ENCODE measurements around the gene SPON1. TPM values are rescaled to one million over a fixed set of nuclear protein-coding genes. Genes with fewer than 3 reads are reported as not detected.
"Not testable (repeated sequence)": the region's sequence is repeated elsewhere in the genome, so short reads cannot be mapped to it uniquely, and the experiment has no call there.

The SPON1 gene
- total RNA-seq, 3 donors from 2014 or later (not counting 1 experiment from before 2014, with no cell fraction given): 0.09 to 0.18 TPM; not detected in 1

DNA sequence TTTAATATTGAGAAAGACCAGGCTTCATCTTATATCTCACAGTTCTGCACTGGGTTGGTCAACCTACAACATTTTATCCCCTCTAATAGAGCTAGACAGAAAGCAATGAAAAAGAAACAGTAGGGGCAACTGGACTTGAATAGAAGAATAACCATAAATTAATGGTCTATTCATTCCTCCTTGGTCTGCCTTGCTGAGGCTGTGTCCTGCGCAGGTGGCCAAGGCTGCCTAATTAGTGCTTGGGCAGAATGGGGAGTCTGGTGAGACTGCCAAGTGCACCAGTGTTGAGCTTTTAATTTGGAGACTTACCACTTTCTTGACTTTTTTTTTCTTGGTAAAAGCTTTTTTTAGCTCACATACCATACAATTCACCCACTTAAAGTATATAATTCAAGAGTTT, 35.0 kb upstream of the SPON1 start:
- Mint-ChIP-seq H3K27me3 (ENCODE audit: low read depth in 2 of 2) (no peaks in the 10 kb centered on the region), H3K36me3 (no peaks in the 10 kb centered on the region), H3K4me1 (peaks cover 29 to 44% of the 10 kb centered on the region in 2 donors), H3K9me3 (peaks cover 0 to 2% of the 10 kb centered on the region in 2 donors), H3K4me3 (no peak overlapping the region), H3K27ac (no peak overlapping the region)
- no peaks in the 10 kb centered on the region for H3K9me3 ChIP-seq (ENCODE audit: control insufficient read depth, insufficient read depth, low read length)
- intact Hi-C loops (cut with micrococcal nuclease): no loop called here
- H3K27me3 ChIP-seq (ENCODE audit: control insufficient read depth, insufficient read depth, low read length): no peaks in the 10 kb centered on the region
- H3K4me3 ChIP-seq (ENCODE audit: low read length): no peak overlapping the region
- H3K4me1 ChIP-seq (ENCODE audit: control insufficient read depth, insufficient read depth, low read length): peaks cover 24% of the 10 kb centered on the region
- TF ChIP-seq CTCF (IDR thresholded peaks at IDR 0.05): no peak
- H3K27ac ChIP-seq (ENCODE audit: low read length): no peak overlapping the region
- H3K36me3 ChIP-seq (ENCODE audit: control insufficient read depth, insufficient read depth, low read length): no peaks in the 10 kb centered on the region
- DNase-seq (no peak), ATAC-seq (no peak)
- WGBS (ENCODE audit: insufficient coverage): 100% methylated on average over 1 of the region's 1 CpG

GRCh38 chr11:13928566-13929251, 33.8 kb upstream of the SPON1 start:
- Histone ChIP-seq H3K4me3 (ENCODE audit: low read length) (no peak overlapping the region), H3K27me3 (ENCODE audit: control insufficient read depth, insufficient read depth, low read length) (no peaks in the 10 kb centered on the region), H3K27ac (ENCODE audit: low read length) (no peak overlapping the region), H3K9me3 (ENCODE audit: control insufficient read depth, insufficient read depth, low read length) (no peaks in the 10 kb centered on the region), H3K4me1 (ENCODE audit: control insufficient read depth, insufficient read depth, low read length) (peaks cover 11% of the 10 kb centered on the region), H3K36me3 (ENCODE audit: control insufficient read depth, insufficient read depth, low read length) (no peaks in the 10 kb centered on the region)
- TF ChIP-seq CTCF (IDR thresholded peaks at IDR 0.05): no peak
- Mint-ChIP-seq H3K36me3 (no peaks in the 10 kb centered on the region), H3K27ac (no peak overlapping the region), H3K27me3 (ENCODE audit: low read depth in 2 of 2) (no peaks in the 10 kb centered on the region), H3K9me3 (peaks cover 0 to 2% of the 10 kb centered on the region in 2 donors), H3K4me3 (no peak overlapping the region), H3K4me1 (peaks cover 19 to 32% of the 10 kb centered on the region in 2 donors)
- ATAC-seq (no peak), DNase-seq (no peak)
- WGBS (ENCODE audit: insufficient coverage): 29% methylated on average over 1 of the region's 4 CpGs
- intact Hi-C loops (cut with micrococcal nuclease): no loop called here

DNA sequence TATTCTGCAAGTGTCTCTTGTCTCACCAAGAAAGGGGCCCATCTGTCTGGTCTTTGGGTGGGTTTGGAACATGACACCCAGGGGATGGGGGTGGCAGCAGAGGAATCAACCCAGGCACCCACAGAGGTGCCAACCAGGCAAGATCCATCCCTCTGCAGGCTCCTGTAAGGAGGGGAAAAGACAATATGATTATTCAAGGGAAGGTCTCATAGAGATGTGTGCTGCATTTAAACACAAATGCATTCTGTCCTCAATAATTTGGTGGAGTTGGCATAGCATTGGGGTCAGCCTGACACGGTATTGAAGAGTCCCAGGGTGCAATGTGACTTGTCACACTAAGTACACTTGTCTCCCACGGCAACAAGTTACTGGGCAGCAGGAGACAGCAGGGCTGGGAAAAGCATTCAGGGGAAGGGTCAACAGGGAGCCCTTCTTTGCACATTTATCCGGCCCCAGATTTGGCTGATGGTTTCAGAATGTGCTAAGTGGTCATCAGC, 33.1 kb upstream of the SPON1 start:
- Mint-ChIP-seq H3K27me3 (ENCODE audit: low read depth in 2 of 2) (no peaks in the 10 kb centered on the region), H3K27ac (no peak overlapping the region), H3K9me3 (peaks cover 0 to 2% of the 10 kb centered on the region in 2 donors), H3K4me1 (peaks cover 12 to 25% of the 10 kb centered on the region in 2 donors), H3K36me3 (no peaks in the 10 kb centered on the region), H3K4me3 (no peak overlapping the region)
- Histone ChIP-seq H3K4me3 (ENCODE audit: low read length) (no peak overlapping the region), H3K36me3 (ENCODE audit: control insufficient read depth, insufficient read depth, low read length) (no peaks in the 10 kb centered on the region), H3K4me1 (ENCODE audit: control insufficient read depth, insufficient read depth, low read length) (peaks cover 4% of the 10 kb centered on the region), H3K9me3 (ENCODE audit: control insufficient read depth, insufficient read depth, low read length) (no peaks in the 10 kb centered on the region), H3K27ac (ENCODE audit: low read length) (no peak overlapping the region), H3K27me3 (ENCODE audit: control insufficient read depth, insufficient read depth, low read length) (no peaks in the 10 kb centered on the region)
- 97% methylated on average over 3 of the region's 3 CpGs for WGBS (ENCODE audit: insufficient coverage)
- intact Hi-C loops (cut with micrococcal nuclease): no loop called here
- TF ChIP-seq CTCF (IDR thresholded peaks at IDR 0.05): no peak
- no peak for ATAC-seq
- DNase-seq: no peak

DNA sequence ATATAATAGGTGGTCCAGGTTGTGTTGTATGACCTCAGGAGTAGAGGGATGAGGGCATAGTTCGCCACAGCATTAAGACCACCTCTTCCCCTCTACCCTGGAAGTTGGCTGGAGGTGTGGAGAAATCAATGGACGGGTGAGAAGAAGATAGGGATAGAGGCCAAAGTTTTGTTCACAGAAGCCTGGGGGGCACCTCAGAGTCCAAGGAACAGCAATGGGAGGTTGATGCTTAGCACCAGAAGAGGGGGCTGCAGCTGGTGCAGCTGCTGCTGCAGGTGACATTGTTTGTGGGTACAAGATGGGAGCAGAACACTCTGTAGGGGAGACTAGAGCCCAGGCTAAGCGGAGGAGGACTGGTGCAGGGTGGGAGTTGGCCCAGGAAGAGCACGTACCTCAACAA, 31.2 kb upstream of the SPON1 start:
- Mint-ChIP-seq H3K4me1 (peaks cover 6 to 9% of the 10 kb centered on the region in 2 donors), H3K36me3 (no peaks in the 10 kb centered on the region), H3K4me3 (no peak overlapping the region), H3K27ac (no peak overlapping the region), H3K9me3 (no peaks in the 10 kb centered on the region), H3K27me3 (ENCODE audit: low read depth in 2 of 2) (no peaks in the 10 kb centered on the region)
- Histone ChIP-seq H3K27ac (ENCODE audit: low read length) (no peak overlapping the region), H3K9me3 (ENCODE audit: control insufficient read depth, insufficient read depth, low read length) (no peaks in the 10 kb centered on the region), H3K4me1 (ENCODE audit: control insufficient read depth, insufficient read depth, low read length) (no peaks in the 10 kb centered on the region), H3K4me3 (ENCODE audit: low read length) (no peak overlapping the region), H3K36me3 (ENCODE audit: control insufficient read depth, insufficient read depth, low read length) (no peaks in the 10 kb centered on the region), H3K27me3 (ENCODE audit: control insufficient read depth, insufficient read depth, low read length) (no peaks in the 10 kb centered on the region)
- no peak for DNase-seq
- ATAC-seq: no peak
- intact Hi-C loops (cut with micrococcal nuclease): no loop called here
- TF ChIP-seq CTCF (IDR thresholded peaks at IDR 0.05): no peak
- WGBS (ENCODE audit: insufficient coverage): 93% methylated on average over 3 of the region's 4 CpGs

- H3K27me3 ChIP-seq (ENCODE audit: control insufficient read depth, insufficient read depth, low read length); H3K9me3 Mint-ChIP-seq; intact Hi-C loops (cut with micrococcal nuclease); DNase-seq; H3K4me3 Mint-ChIP-seq; H3K9me3 ChIP-seq (ENCODE audit: control insufficient read depth, insufficient read depth, low read length); H3K36me3 ChIP-seq (ENCODE audit: control insufficient read depth, insufficient read depth, low read length); ATAC-seq; H3K27ac ChIP-seq (ENCODE audit: low read length); H3K4me3 ChIP-seq (ENCODE audit: low read length); H3K4me1 Mint-ChIP-seq; H3K27ac Mint-ChIP-seq; H3K36me3 Mint-ChIP-seq: not testable (repeated sequence)
- 98% methylated on average over 3 of the region's 4 CpGs for WGBS (ENCODE audit: insufficient coverage)
- H3K27me3 Mint-ChIP-seq (ENCODE audit: low read depth in 2 of 2): peaks cover 3 to 18% of the 10 kb centered on the region in 2 donors
- peaks cover 10% of the 10 kb centered on the region for H3K4me1 ChIP-seq (ENCODE audit: control insufficient read depth, insufficient read depth, low read length)
Observed at GRCh38 chr11:13937154-13937553, 25.4 kb upstream of the SPON1 start.

Data from natural killer cell (primary cell).